DMS114 treated with DMSO at 0.1 percent for 48 hours (cell line): Measurements from ENCODE around the gene C10orf90.

Experiments
- DNase-seq: peaks from one replicate; lab custom pipeline; 2025; ENCODE audit not compliant: unreplicated experiment; lab: John Stamatoyannopoulos, UW

C10orf90 gene

GRCh38 chr10:126588024-126588423, 82.5 kb downstream of the C10orf90 start:
- DNase-seq, result no peak

GRCh38 chr10:126586878-126587277, 83.6 kb downstream of the C10orf90 start:
- no peak for DNase-seq

GRCh38 chr10:126586128-126586527, 84.4 kb downstream of the C10orf90 start:
- no peak for DNase-seq

- no peak for DNase-seq
These were observed 85.1 kb downstream of the C10orf90 start for GRCh38 chr10:126585249-126586017.

GRCh38 chr10:126584836-126585235, 85.7 kb downstream of the C10orf90 start:
- DNase-seq, result no peak

- no peak for DNase-seq
These were observed 86.8 kb downstream of the C10orf90 start for GRCh38 chr10:126583552-126584200.

- no peak for DNase-seq
These were observed 88.8 kb downstream of the C10orf90 start for GRCh38 chr10:126581648-126582046.

- DNase-seq, result no peak
These were observed 89.4 kb downstream of the C10orf90 start for GRCh38 chr10:126580873-126581647.

GRCh38 chr10:126576336-126576735, 94.2 kb downstream of the C10orf90 start:
- DNase-seq, result no peak

- DNase-seq, result no peak
These were observed 99.6 kb downstream of the C10orf90 start for GRCh38 chr10:126570621-126571602.

GRCh38 chr10:126570245-126570570, 100.3 kb downstream of the C10orf90 start:
- DNase-seq, result no peak

GRCh38 chr10:126569513-126570244, 100.8 kb downstream of the C10orf90 start:
- DNase-seq, result no peak

- DNase-seq, result no peak
These were observed 101.6 kb downstream of the C10orf90 start for GRCh38 chr10:126568809-126569385.

GRCh38 chr10:126565871-126566270, 104.6 kb downstream of the C10orf90 start:
- DNase-seq, result no peak

- DNase-seq, result no peak
These were observed 105.1 kb downstream of the C10orf90 start for GRCh38 chr10:126565441-126565840.

GRCh38 chr10:126564326-126564888, 106.1 kb downstream of the C10orf90 start:
- DNase-seq, result no peak

- DNase-seq, result no peak
These were observed 107.1 kb downstream of the C10orf90 start for GRCh38 chr10:126563361-126563760.

GRCh38 chr10:126561921-126562680, 108.4 kb downstream of the C10orf90 start:
- DNase-seq, result no peak
